GM23338 (cell line): Measurements from ENCODE around the gene TMEM179. TPM values are rescaled to one million over a fixed set of nuclear protein-coding genes. Genes with fewer than 3 reads are reported as not detected.

ENCODE experiments used
- ATAC-seq: fragments of 200-7000 bp; cut with Tn5 transposase; 3 replicates; pipeline ENCODE4 v1.9.1; 2020
- DNase-seq: peaks from one replicate; pipeline ENCODE4 v3.0.0-alpha.2; 2015; ENCODE audit warnings: low spot score
- H2AFZ ChIP-seq: fragments of 200-600 bp; sonication (generic); 2 replicates; pipeline ENCODE4 v1.8.0; 2016; ENCODE audit warnings: antibody characterized with exemption, mild to moderate bottlenecking, moderate library complexity
- H3F3A ChIP-seq: fragments of 200-600 bp; sonication (generic); replicated peaks from 2 replicates; pipeline ENCODE4 v1.8.0; 2017; ENCODE audit warnings: antibody characterized with exemption, mixed run types, low read depth
- H3K27ac ChIP-seq: fragments of 200-600 bp; sonication (generic); 2 replicates; pipeline ENCODE4 v1.6.1; 2016; ENCODE audit warnings: low read depth
- H3K27me3 ChIP-seq: fragments of 200-600 bp; sonication (generic); 2 replicates; pipeline ENCODE4 v1.8.0; 2016; ENCODE audit warnings: mild to moderate bottlenecking, mixed run types, moderate library complexity; ENCODE audit not compliant: insufficient read depth
- H3K36me3 ChIP-seq: fragments of 200-600 bp; sonication (generic); 2 replicates; pipeline ENCODE4 v1.8.0; 2016; ENCODE audit warnings: mild to moderate bottlenecking; ENCODE audit not compliant: insufficient read depth
- H3K4me1 ChIP-seq: fragments of 200-600 bp; sonication (generic); 2 replicates; pipeline ENCODE4 v1.8.0; 2016; ENCODE audit warnings: mild to moderate bottlenecking, moderate library complexity; ENCODE audit not compliant: insufficient read depth
- H3K4me2 ChIP-seq: fragments of 200-600 bp; sonication (generic); 2 replicates; pipeline ENCODE4 v1.7.1; 2017; ENCODE audit warnings: mixed run types
- H3K4me3 ChIP-seq: fragments of 200-600 bp; sonication (generic); 2 replicates; pipeline ENCODE4 v1.6.1; 2016; ENCODE audit warnings: mixed run types
- H3K79me2 ChIP-seq: fragments of 200-600 bp; sonication (generic); replicated peaks from 2 replicates; pipeline ENCODE4 v1.8.0; 2017; ENCODE audit warnings: mild to moderate bottlenecking; ENCODE audit not compliant: insufficient read depth
- H3K9me2 ChIP-seq: fragments of 200-600 bp; sonication (generic); 2 replicates; pipeline ENCODE4 v1.8.0; 2017; ENCODE audit not compliant: insufficient read depth
- H4K20me1 ChIP-seq: fragments of 200-600 bp; sonication (generic); replicated peaks from 2 replicates; pipeline ENCODE4 v1.8.0; 2017; ENCODE audit warnings: mild to moderate bottlenecking; ENCODE audit not compliant: insufficient read depth
- H3K27ac Mint-ChIP-seq: 2 replicates; pipeline ENCODE4 v1.8.0; 2020; ENCODE audit warnings: inconsistent platforms, mild to moderate bottlenecking, moderate library complexity, mixed read lengths
- H3K27me3 Mint-ChIP-seq: 3 replicates; pipeline ENCODE4 v1.8.0; 2022; ENCODE audit warnings: low read depth, mild to moderate bottlenecking, moderate library complexity, mixed read lengths, inconsistent platforms; ENCODE audit not compliant: insufficient read depth, poor library complexity
- H3K36me3 Mint-ChIP-seq: 3 replicates; pipeline ENCODE4 v1.8.0; 2021; ENCODE audit warnings: low read depth, mild to moderate bottlenecking, inconsistent platforms, moderate library complexity, mixed read lengths
- H3K4me1 Mint-ChIP-seq: 3 replicates; pipeline ENCODE4 v1.8.0; 2020; ENCODE audit warnings: mild to moderate bottlenecking, inconsistent platforms, mixed read lengths
- H3K4me3 Mint-ChIP-seq: 3 replicates; pipeline ENCODE4 v1.8.0; 2021; ENCODE audit warnings: moderate library complexity, mild to moderate bottlenecking, inconsistent platforms, mixed read lengths
- H3K9me3 Mint-ChIP-seq: 3 replicates; pipeline ENCODE4 v1.8.0; 2020; ENCODE audit warnings: moderate library complexity, mild to moderate bottlenecking, inconsistent platforms, mixed read lengths
- EZH2 ChIP-seq: fragments of 200-600 bp; sonication (generic); IDR thresholded peaks from one replicate; pipeline ENCODE4 v1.8.0; 2017; ENCODE audit warnings: antibody characterized with exemption, mild to moderate bottlenecking, low read depth; ENCODE audit not compliant: unreplicated experiment
- EZH2phosphoT487 ChIP-seq: fragments of 200-600 bp; sonication (generic); IDR thresholded peaks from one replicate; pipeline ENCODE4 v1.8.1; 2018; ENCODE audit warnings: antibody characterized with exemption; ENCODE audit not compliant: unreplicated experiment
- POLR2AphosphoS5 ChIP-seq: IDR thresholded peaks from 2 replicates; pipeline ENCODE4 v1.6.1; 2016; ENCODE audit warnings: antibody characterized with exemption, low read depth
- STAT1 ChIP-seq: IDR thresholded peaks from one replicate; pipeline ENCODE4 v1.6.1; 2016; ENCODE audit warnings: antibody characterized with exemption; ENCODE audit not compliant: unreplicated experiment
- ZNF114 ChIP-seq: fragments of 250-450 bp; sonication (Bioruptor Pico); IDR thresholded peaks from 2 replicates; pipeline ENCODE4 v1.5.0; 2020; ENCODE audit warnings: mild to moderate bottlenecking, moderate library complexity
- ZNF331 ChIP-seq: fragments of 250-450 bp; sonication (Bioruptor Pico); IDR thresholded peaks from 2 replicates; pipeline ENCODE4 v1.5.0; 2020; ENCODE audit warnings: low read depth, mild to moderate bottlenecking, moderate library complexity
- polyA plus RNA-seq: library from polyadenylated mRNA; unstranded; fragments of >200 nt; fragmentation: Nextera tagmentation; extraction: Ambion mirVana; gene quantifications from 2 replicates; pipeline ENCODE4 v1.2.1, GENCODE V29; 2016
- total RNA-seq: library from RNA; depleted of rRNA; stranded (reverse); fragments of >200 nt; shearing (Covaris generic); gene quantifications from 2 replicates; pipeline ENCODE4 v1.2.3, GENCODE V29; 2014
- TF ChIP-seq, protein P1 (sequence below): IDR thresholded peaks from 2 replicates; pipeline ENCODE4 v1.6.1; 2016; ENCODE audit warnings: antibody characterized with exemption
- TF ChIP-seq, protein P2 (sequence below): fragments of 250-450 bp; sonication (Bioruptor Pico); IDR thresholded peaks from 2 replicates; pipeline ENCODE4 v1.5.0; 2020; ENCODE audit warnings: mild to moderate bottlenecking, moderate library complexity

Gene TMEM179
- total and polyA plus RNA-seq, 2 experiments from 2014 or later, result 1.0 to 4.8 TPM

DNA sequence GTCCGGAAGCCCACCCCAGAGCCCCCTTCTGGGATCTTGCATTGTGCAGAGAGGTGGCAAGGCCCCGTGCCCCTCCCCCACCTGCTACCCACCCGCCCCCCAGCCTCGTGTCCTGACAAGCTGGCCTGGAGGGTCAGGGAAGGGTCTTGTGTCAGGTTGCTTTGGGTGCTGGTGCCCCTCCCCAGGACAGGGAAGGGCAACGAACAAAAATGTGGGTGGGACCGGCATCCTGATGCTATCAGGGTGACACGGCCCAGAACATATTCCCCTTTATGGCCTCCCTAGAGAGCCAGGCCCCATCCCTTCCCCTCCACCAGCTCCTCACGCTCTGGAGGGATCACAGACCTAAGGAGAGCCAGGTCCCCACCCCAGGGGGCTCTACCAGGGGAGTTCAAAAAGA lies 38.7 kb upstream of the TMEM179 start:
- Histone ChIP-seq H3K36me3 (no peaks in the 10 kb centered on the region), H3K9me2 (no peaks in the 10 kb centered on the region), H3K4me3 (no peak overlapping the region), H3K4me1 (no peaks in the 10 kb centered on the region), H2AFZ (no peak overlapping the region), H3K4me2 (no peak overlapping the region), H4K20me1 (no peaks in the 10 kb centered on the region), H3F3A (no peaks in the 10 kb centered on the region), H3K79me2 (no peaks in the 10 kb centered on the region), H3K27me3 (no peaks in the 10 kb centered on the region), H3K27ac (no peak overlapping the region)
- ATAC-seq, result no peak
- TF ChIP-seq, protein P1, sequence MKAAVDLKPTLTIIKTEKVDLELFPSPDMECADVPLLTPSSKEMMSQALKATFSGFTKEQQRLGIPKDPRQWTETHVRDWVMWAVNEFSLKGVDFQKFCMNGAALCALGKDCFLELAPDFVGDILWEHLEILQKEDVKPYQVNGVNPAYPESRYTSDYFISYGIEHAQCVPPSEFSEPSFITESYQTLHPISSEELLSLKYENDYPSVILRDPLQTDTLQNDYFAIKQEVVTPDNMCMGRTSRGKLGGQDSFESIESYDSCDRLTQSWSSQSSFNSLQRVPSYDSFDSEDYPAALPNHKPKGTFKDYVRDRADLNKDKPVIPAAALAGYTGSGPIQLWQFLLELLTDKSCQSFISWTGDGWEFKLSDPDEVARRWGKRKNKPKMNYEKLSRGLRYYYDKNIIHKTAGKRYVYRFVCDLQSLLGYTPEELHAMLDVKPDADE, result no peak
- DNase-seq, result no peak
- H3K4me1 Mint-ChIP-seq, result peaks cover 10% of the 10 kb centered on the region
- no peak overlapping the region for H3K27ac Mint-ChIP-seq
- H3K9me3 Mint-ChIP-seq, result peaks cover 17% of the 10 kb centered on the region
- no peak overlapping the region for H3K4me3 Mint-ChIP-seq
- no peaks in the 10 kb centered on the region; the same call in 1 of the 3 replicates for H3K36me3 Mint-ChIP-seq
- H3K27me3 Mint-ChIP-seq, result peaks cover 10% of the 10 kb centered on the region

DNA sequence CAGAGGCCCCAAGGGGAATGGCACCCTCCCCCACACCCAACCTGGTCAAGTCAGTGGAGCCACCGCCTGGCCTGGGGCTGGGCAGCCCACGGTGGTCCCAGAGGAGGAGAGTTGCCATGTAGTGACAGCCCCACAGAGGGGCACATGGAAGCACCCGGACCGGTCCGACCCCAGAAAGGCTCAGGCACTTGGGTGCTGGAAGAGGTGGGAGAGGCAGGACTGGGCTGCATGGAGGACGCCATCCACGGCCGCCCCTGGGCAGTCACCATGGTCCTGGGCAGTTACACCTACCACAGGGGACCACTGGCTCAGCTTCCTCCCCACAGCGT lies 37.9 kb upstream of the TMEM179 start:
- H3K36me3 Mint-ChIP-seq, result no peaks in the 10 kb centered on the region; the same call in 1 of the 3 replicates
- Histone ChIP-seq H2AFZ (no peak overlapping the region), H3F3A (no peaks in the 10 kb centered on the region), H4K20me1 (no peaks in the 10 kb centered on the region), H3K36me3 (no peaks in the 10 kb centered on the region), H3K27ac (no peak overlapping the region), H3K4me2 (no peak overlapping the region), H3K4me1 (no peaks in the 10 kb centered on the region), H3K27me3 (no peaks in the 10 kb centered on the region), H3K79me2 (no peaks in the 10 kb centered on the region), H3K4me3 (no peak overlapping the region), H3K9me2 (no peaks in the 10 kb centered on the region)
- no peak for TF ChIP-seq ZNF114
- ATAC-seq, result no peak
- H3K4me3 Mint-ChIP-seq, result no peak overlapping the region
- peaks cover 10% of the 10 kb centered on the region for H3K27me3 Mint-ChIP-seq
- peaks cover 17% of the 10 kb centered on the region for H3K9me3 Mint-ChIP-seq
- H3K27ac Mint-ChIP-seq, result no peak overlapping the region
- H3K4me1 Mint-ChIP-seq, result peaks cover 10% of the 10 kb centered on the region
- no peak for DNase-seq

DNA sequence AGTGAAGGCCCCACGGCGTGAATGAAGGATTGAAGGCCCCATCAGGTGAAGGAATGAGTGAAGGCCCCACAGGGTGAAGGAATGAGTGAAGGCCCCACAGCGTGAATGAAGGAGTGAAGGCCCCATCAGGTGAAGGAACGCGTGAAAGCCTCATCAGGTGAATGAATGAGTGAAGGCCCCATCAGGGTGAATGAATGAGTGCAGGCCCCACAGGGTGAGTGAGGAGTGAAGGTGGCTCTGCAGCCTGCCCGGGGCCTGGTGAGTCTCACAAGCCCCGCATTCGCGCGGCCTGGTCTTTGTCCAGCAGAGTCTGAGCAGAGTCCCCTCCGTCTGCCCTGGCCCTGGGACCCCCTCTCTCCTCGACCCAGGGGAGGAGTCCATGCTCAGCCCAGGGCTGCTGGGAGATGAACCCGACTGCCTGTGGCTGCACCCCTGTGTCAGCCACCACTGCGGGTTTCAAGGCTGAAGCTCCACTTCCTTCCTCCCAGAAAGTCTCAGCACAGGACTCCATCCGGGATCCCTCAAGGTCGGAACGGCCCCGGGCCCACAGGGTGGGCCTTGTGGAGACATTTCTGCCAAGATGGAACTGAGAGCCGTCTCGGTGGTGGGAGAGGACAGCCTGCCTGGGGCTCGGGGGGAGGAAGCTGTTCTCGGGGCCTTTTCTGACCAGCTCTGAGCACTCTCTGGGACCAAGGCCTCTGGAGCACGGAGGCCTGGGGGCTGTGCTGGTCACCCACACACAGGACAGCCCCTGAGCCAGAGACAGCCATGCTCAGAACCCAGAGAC lies 37.4 kb upstream of the TMEM179 start:
- Mint-ChIP-seq H3K4me3 (no peak overlapping the region), H3K9me3 (peaks cover 17% of the 10 kb centered on the region), H3K27me3 (peaks cover 6% of the 10 kb centered on the region), H3K36me3 (no peaks in the 10 kb centered on the region; the same call in 1 of the 3 replicates), H3K27ac (no peak overlapping the region), H3K4me1 (peaks cover 10% of the 10 kb centered on the region)
- DNase-seq (no peak), ATAC-seq (no peak)
- H2AFZ ChIP-seq, result no peak overlapping the region
- H3K79me2 ChIP-seq, result no peaks in the 10 kb centered on the region
- H3K36me3 ChIP-seq, result no peaks in the 10 kb centered on the region
- H3K4me1 ChIP-seq, result no peaks in the 10 kb centered on the region
- H3F3A ChIP-seq, result no peaks in the 10 kb centered on the region
- H3K4me2 ChIP-seq, result no peak overlapping the region
- no peak overlapping the region for H3K27ac ChIP-seq
- no peaks in the 10 kb centered on the region for H4K20me1 ChIP-seq
- H3K9me2 ChIP-seq, result no peaks in the 10 kb centered on the region
- no peak overlapping the region for H3K4me3 ChIP-seq
- no peaks in the 10 kb centered on the region for H3K27me3 ChIP-seq
- no peak for TF ChIP-seq EZH2phosphoT487
- TF ChIP-seq ZNF114, result no peak
- TF ChIP-seq POLR2AphosphoS5, result no peak
- TF ChIP-seq, protein P1, result no peak
- TF ChIP-seq STAT1, result no peak
- TF ChIP-seq EZH2, result no peak
- TF ChIP-seq ZNF331 (CRISPR knock-in tag), result no peak
- TF ChIP-seq, protein P2, sequence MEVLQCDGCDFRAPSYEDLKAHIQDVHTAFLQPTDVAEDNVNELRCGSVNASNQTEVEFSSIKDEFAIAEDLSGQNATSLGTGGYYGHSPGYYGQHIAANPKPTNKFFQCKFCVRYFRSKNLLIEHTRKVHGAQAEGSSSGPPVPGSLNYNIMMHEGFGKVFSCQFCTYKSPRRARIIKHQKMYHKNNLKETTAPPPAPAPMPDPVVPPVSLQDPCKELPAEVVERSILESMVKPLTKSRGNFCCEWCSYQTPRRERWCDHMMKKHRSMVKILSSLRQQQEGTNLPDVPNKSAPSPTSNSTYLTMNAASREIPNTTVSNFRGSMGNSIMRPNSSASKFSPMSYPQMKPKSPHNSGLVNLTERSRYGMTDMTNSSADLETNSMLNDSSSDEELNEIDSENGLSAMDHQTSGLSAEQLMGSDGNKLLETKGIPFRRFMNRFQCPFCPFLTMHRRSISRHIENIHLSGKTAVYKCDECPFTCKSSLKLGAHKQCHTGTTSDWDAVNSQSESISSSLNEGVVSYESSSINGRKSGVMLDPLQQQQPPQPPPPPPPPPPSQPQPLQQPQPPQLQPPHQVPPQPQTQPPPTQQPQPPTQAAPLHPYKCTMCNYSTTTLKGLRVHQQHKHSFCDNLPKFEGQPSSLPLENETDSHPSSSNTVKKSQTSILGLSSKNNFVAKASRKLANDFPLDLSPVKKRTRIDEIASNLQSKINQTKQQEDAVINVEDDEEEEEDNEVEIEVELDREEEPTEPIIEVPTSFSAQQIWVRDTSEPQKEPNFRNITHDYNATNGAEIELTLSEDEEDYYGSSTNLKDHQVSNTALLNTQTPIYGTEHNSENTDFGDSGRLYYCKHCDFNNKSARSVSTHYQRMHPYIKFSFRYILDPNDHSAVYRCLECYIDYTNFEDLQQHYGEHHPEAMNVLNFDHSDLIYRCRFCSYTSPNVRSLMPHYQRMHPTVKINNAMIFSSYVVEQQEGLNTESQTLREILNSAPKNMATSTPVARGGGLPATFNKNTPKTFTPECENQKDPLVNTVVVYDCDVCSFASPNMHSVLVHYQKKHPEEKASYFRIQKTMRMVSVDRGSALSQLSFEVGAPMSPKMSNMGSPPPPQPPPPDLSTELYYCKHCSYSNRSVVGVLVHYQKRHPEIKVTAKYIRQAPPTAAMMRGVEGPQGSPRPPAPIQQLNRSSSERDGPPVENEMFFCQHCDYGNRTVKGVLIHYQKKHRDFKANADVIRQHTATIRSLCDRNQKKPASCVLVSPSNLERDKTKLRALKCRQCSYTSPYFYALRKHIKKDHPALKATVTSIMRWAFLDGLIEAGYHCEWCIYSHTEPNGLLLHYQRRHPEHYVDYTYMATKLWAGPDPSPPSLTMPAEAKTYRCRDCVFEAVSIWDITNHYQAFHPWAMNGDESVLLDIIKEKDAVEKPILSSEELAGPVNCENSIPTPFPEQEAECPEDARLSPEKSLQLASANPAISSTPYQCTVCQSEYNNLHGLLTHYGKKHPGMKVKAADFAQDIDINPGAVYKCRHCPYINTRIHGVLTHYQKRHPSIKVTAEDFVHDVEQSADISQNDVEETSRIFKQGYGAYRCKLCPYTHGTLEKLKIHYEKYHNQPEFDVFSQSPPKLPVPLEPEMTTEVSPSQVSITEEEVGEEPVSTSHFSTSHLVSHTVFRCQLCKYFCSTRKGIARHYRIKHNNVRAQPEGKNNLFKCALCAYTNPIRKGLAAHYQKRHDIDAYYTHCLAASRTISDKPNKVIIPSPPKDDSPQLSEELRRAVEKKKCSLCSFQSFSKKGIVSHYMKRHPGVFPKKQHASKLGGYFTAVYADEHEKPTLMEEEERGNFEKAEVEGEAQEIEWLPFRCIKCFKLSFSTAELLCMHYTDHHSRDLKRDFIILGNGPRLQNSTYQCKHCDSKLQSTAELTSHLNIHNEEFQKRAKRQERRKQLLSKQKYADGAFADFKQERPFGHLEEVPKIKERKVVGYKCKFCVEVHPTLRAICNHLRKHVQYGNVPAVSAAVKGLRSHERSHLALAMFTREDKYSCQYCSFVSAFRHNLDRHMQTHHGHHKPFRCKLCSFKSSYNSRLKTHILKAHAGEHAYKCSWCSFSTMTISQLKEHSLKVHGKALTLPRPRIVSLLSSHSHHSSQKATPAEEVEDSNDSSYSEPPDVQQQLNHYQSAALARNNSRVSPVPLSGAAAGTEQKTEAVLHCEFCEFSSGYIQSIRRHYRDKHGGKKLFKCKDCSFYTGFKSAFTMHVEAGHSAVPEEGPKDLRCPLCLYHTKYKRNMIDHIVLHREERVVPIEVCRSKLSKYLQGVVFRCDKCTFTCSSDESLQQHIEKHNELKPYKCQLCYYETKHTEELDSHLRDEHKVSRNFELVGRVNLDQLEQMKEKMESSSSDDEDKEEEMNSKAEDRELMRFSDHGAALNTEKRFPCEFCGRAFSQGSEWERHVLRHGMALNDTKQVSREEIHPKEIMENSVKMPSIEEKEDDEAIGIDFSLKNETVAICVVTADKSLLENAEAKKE (CRISPR knock-in tag), result no peak
